DND-41 (cell line): ENCODE results near the gene PRKAG2.

Experiments used
- CTCF ChIP-seq: IDR thresholded peaks from 2 replicates; pipeline ENCODE4 v1.5.1; 2012; ENCODE audit warnings: borderline replicate concordance, low read length, moderate library complexity, mild to moderate bottlenecking; ENCODE audit not compliant: poor library complexity, severe bottlenecking; ENCODE audit errors: extremely low read depth
- EZH2 ChIP-seq: IDR thresholded peaks from 3 replicates; pipeline ENCODE4 v1.6.1; 2012; ENCODE audit warnings: borderline replicate concordance, low read depth, mild to moderate bottlenecking, moderate library complexity, low read length, inconsistent platforms; ENCODE audit not compliant: severe bottlenecking

- TF ChIP-seq CTCF, result no peak
- no peak for TF ChIP-seq EZH2
These were observed 95.6 kb downstream of the PRKAG2 start for GRCh38 chr7:151781161-151781845.
